ENCODE data around the gene MYOCOS. TPM values are rescaled to one million over a fixed set of nuclear protein-coding genes. Genes with fewer than 3 reads are reported as not detected.
"Not testable (repeated sequence)": the region's sequence is repeated elsewhere in the genome, so short reads cannot be mapped to it uniquely, and the experiment has no call there.

Gene MYOCOS
- total RNA-seq, 1 experiment from 2014 or later = not detected

DNA sequence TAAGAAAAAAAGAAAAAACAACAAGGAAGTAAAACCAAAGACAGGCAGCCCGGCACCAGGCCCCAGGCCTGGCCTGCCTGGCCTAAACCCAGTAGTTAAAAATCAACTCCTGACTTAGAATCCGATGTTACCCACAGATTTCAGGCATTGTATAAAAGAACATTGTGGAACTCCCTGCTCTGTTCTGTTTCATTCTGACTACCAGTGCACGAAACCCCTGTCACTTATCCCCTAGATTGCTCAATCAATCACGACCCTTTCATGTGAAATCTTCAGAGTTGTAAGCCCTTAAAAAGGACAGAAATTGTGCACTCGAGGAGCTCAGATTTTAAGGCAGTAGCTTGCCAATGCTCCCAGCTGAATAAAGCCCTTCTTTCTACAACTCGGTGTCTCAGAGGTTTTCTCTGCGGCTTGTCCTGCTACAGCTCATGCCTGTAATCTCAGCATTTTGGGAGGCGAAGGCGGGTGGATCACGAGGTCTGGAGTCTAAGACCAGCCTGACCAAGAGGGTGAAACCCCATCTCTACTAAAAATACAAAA is 15.6 kb upstream of the MYOCOS start:
- Histone ChIP-seq H3K4me2 (ENCODE audit: low read depth, low read length, poor library complexity, severe bottlenecking) (no peak overlapping the region), H4K20me1 (ENCODE audit: insufficient read depth, low read depth, low read length) (no peaks in the 10 kb centered on the region), H3K9ac (ENCODE audit: low read length) (no peak overlapping the region), H3K4me3 (ENCODE audit: low read length) (no peak overlapping the region), H3K4me1 (ENCODE audit: low read length) (peaks cover 9% of the 10 kb centered on the region), H2AFZ (ENCODE audit: low read length) (no peak overlapping the region), H3K9me2 (replicated peaks; ENCODE audit: insufficient read depth, low read length) (no peaks in the 10 kb centered on the region), H3K36me3 (ENCODE audit: insufficient read depth, low read length) (no peaks in the 10 kb centered on the region), H3K27me3 (ENCODE audit: low read length) (no peaks in the 10 kb centered on the region), H3K79me2 (ENCODE audit: low read length) (no peaks in the 10 kb centered on the region), H3K27ac (ENCODE audit: low read length) (no peak overlapping the region), H3K9me3 (ENCODE audit: low read length) (no peaks in the 10 kb centered on the region)
- no peak for DNase-seq

DNA sequence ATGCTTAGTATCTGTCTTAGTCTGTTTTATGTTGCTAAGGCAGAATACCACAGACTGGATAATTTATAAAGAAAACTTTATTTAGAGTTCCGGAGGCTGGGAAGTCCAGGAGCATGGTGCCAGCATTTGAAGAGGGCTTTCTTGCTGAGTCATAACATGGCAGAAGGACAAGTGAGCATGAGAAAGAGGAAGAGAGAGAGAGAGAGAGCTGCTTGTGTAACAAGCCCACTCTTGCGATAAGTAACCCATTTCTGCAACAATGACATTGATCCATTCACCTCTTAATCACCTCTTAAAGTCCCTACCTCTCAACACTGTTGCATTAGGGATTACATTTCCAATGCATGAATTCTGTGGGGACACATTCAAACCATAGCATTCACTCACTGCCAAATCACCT is 11.7 kb upstream of the MYOCOS start:
- Histone ChIP-seq H3K4me3 (ENCODE audit: low read length) (no peak overlapping the region), H3K9ac (ENCODE audit: low read length) (no peak overlapping the region), H3K4me1 (ENCODE audit: low read length) (peaks cover 9% of the 10 kb centered on the region), H2AFZ (ENCODE audit: low read length) (peak overlapping the region; percentile 20), H3K79me2 (ENCODE audit: low read length) (no peaks in the 10 kb centered on the region), H3K4me2 (ENCODE audit: low read depth, low read length, poor library complexity, severe bottlenecking) (no peak overlapping the region), H4K20me1 (ENCODE audit: insufficient read depth, low read depth, low read length) (no peaks in the 10 kb centered on the region), H3K27me3 (ENCODE audit: low read length) (no peaks in the 10 kb centered on the region), H3K36me3 (ENCODE audit: insufficient read depth, low read length) (no peaks in the 10 kb centered on the region), H3K9me3 (ENCODE audit: low read length) (no peaks in the 10 kb centered on the region), H3K9me2 (replicated peaks; ENCODE audit: insufficient read depth, low read length) (no peaks in the 10 kb centered on the region), H3K27ac (ENCODE audit: low read length) (no peak overlapping the region)
- peak; percentile 54 for DNase-seq

DNA sequence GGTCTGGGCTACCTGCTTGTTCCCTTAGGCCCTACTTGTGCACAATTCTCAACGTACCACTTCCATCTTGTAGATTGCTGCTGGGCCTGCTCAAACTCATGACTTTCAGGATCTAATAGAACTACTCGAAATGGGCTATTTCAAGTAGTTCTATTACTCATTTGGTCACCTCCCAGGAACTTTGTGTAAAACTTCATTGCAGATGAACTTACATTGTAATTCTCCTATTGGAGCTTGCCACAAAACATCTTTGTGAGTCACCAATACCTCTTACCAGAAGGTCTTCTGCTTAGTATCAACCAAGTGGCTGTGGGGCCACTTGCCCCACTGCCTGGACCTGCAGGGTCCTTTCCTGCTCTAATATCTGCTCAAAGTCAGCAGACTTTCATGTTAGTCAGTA is 10.7 kb upstream of the MYOCOS start:
- DNase-seq = no peak
- Histone ChIP-seq H3K79me2 (ENCODE audit: low read length) (no peaks in the 10 kb centered on the region), H4K20me1 (ENCODE audit: insufficient read depth, low read depth, low read length) (no peaks in the 10 kb centered on the region), H3K9me2 (replicated peaks; ENCODE audit: insufficient read depth, low read length) (no peaks in the 10 kb centered on the region), H3K27me3 (ENCODE audit: low read length) (no peaks in the 10 kb centered on the region), H3K4me3 (ENCODE audit: low read length) (no peak overlapping the region), H2AFZ (ENCODE audit: low read length) (no peak overlapping the region), H3K9me3 (ENCODE audit: low read length) (no peaks in the 10 kb centered on the region), H3K9ac (ENCODE audit: low read length) (no peak overlapping the region), H3K36me3 (ENCODE audit: insufficient read depth, low read length) (no peaks in the 10 kb centered on the region), H3K27ac (ENCODE audit: low read length) (no peak overlapping the region), H3K4me1 (ENCODE audit: low read length) (peaks cover 9% of the 10 kb centered on the region), H3K4me2 (ENCODE audit: low read depth, low read length, poor library complexity, severe bottlenecking) (no peak overlapping the region)

DNA sequence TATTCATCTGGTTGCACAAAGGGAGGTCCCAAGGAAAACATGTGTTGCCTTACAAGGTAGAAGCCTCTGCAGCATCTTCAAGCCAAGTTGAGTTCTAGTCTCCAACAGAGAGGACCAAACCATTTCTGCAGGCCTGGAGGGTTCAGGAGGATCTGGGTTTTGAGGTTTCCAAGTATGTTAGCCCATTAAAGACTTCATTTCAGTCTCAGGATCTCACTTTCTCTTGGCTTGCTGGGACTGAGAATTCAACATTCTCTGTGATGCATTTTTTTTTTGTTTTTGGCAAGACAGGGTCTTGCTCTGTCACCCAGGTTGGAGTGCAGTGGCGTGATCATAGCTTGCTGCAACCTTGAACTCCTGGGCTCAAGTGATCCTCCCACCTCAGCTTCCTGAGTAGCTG is 8.8 kb upstream of the MYOCOS start:
- Histone ChIP-seq H3K4me1 (ENCODE audit: low read length) (peaks cover 9% of the 10 kb centered on the region), H3K36me3 (ENCODE audit: insufficient read depth, low read length) (no peaks in the 10 kb centered on the region), H3K79me2 (ENCODE audit: low read length) (no peaks in the 10 kb centered on the region), H3K4me3 (ENCODE audit: low read length) (no peak overlapping the region), H3K27ac (ENCODE audit: low read length) (no peak overlapping the region), H3K9me2 (replicated peaks; ENCODE audit: insufficient read depth, low read length) (no peaks in the 10 kb centered on the region), H3K27me3 (ENCODE audit: low read length) (no peaks in the 10 kb centered on the region), H2AFZ (ENCODE audit: low read length) (no peak overlapping the region), H3K4me2 (ENCODE audit: low read depth, low read length, poor library complexity, severe bottlenecking) (no peak overlapping the region), H3K9ac (ENCODE audit: low read length) (no peak overlapping the region), H4K20me1 (ENCODE audit: insufficient read depth, low read depth, low read length) (no peaks in the 10 kb centered on the region), H3K9me3 (ENCODE audit: low read length) (no peaks in the 10 kb centered on the region)
- no peak for DNase-seq

DNA sequence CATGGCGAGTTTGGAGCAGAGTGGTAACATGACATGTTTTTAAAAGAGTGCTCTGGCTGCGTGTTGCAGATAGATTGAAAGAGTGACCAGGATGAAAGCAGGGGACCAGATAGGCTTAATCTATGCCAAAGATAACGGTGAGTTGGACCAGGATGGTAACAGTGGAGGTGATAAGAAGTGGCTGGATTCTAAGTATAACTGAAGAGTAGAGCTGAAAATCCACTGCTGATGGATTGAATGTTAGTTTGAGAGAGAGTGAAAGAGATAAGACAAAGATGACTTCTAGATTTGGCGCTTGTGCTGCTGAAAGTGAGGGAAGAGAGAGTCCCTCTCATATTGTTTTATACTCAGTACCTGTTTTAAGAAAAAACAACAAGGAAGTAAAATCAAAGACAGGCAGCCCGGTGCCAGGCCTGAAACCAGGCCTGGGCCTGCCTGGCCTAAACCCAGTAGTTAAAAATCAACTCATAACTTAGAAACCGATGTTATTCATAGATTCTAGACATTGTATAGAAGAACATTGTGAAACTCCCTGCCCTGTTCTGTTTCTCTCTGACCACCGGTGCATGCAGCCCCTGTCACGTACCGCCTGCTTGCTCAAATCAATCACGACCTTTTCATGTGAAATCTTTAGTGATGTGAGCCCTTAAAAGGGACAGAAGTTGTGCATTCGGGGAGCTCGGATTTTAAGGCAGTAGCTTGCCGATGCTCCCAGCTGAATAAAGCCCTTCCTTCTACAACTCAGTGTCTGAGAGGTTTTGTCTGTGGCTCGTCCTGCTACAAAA is 6.7 kb upstream of the MYOCOS start:
- H3K36me3 ChIP-seq (ENCODE audit: insufficient read depth, low read length); H3K9me2 ChIP-seq (replicated peaks; ENCODE audit: insufficient read depth, low read length); H3K9ac ChIP-seq (ENCODE audit: low read length); H3K27ac ChIP-seq (ENCODE audit: low read length); DNase-seq; H3K79me2 ChIP-seq (ENCODE audit: low read length); H4K20me1 ChIP-seq (ENCODE audit: insufficient read depth, low read depth, low read length); H3K9me3 ChIP-seq (ENCODE audit: low read length); H2AFZ ChIP-seq (ENCODE audit: low read length); H3K4me3 ChIP-seq (ENCODE audit: low read length); H3K27me3 ChIP-seq (ENCODE audit: low read length); H3K4me2 ChIP-seq (ENCODE audit: low read depth, low read length, poor library complexity, severe bottlenecking): not testable (repeated sequence)
- peaks cover 13% of the 10 kb centered on the region for H3K4me1 ChIP-seq (ENCODE audit: low read length)

DNA sequence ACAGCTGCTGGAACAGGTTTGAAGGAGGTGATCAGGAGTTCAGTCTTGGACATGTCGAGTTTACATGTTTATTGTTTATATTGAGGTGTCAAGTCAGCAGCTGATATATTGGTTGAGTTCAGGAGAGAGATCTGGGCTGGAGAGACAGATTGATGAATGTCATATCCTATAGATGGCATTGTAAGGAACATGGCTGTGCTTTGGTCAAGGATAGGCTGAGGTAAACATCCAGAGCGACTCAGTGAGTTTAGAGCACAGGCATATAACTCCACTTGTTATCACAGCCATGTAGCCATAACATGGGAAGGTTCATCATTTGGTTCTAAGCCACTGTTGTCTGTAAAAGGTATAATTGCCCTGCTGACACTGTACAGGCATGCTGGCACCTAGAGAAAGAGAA is 5.5 kb upstream of the MYOCOS start:
- H3K4me3 ChIP-seq (ENCODE audit: low read length) = no peak overlapping the region
- H3K9ac ChIP-seq (ENCODE audit: low read length) = no peak overlapping the region
- H2AFZ ChIP-seq (ENCODE audit: low read length) = no peak overlapping the region
- H3K79me2 ChIP-seq (ENCODE audit: low read length) = no peaks in the 10 kb centered on the region
- no peaks in the 10 kb centered on the region for H3K9me3 ChIP-seq (ENCODE audit: low read length)
- no peak overlapping the region for H3K27ac ChIP-seq (ENCODE audit: low read length)
- H4K20me1 ChIP-seq (ENCODE audit: insufficient read depth, low read depth, low read length) = no peaks in the 10 kb centered on the region
- no peak overlapping the region for H3K4me2 ChIP-seq (ENCODE audit: low read depth, low read length, poor library complexity, severe bottlenecking)
- no peaks in the 10 kb centered on the region for H3K36me3 ChIP-seq (ENCODE audit: insufficient read depth, low read length)
- DNase-seq = no peak
- no peaks in the 10 kb centered on the region for H3K9me2 ChIP-seq (replicated peaks; ENCODE audit: insufficient read depth, low read length)
- H3K27me3 ChIP-seq (ENCODE audit: low read length) = no peaks in the 10 kb centered on the region
- H3K4me1 ChIP-seq (ENCODE audit: low read length) = peaks cover 10% of the 10 kb centered on the region

DNA sequence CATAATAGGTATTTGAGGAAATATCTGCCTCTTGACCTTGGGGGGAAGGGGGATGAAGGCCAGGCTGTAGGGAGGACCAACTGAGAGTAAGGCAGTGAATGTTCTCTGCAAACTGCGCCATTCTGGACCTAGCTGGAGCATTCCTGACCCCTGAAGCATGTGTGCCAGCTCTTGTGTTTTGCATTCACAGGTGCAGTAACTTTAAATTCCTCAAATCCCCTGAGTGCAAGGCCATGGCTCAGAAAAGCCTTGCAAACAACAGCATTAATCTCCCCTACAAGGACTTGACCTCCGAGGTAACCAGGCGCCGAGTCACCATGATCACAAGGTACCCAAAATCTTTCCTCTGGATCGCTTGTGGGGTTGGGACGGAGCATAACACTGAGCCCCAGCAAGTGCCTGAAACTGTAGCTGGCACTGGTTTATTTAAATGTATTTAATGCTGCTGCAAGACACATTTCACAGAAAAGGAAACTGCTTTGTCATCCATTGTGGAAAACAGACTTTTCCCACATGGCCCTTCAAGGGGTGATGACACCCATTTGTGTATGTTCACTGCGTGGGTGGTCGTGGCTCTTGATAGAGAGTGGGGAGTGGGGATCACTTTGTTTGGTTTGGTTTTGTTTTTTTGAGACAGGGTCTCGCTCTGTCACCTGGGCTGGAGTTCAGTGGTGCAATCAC is 1.7 kb downstream of the MYOCOS start:
- Histone ChIP-seq H3K9ac (ENCODE audit: low read length) (peak overlapping the region; percentile 25), H3K36me3 (ENCODE audit: insufficient read depth, low read length) (no peaks in the 10 kb centered on the region), H3K4me2 (ENCODE audit: low read depth, low read length, poor library complexity, severe bottlenecking) (peak overlapping the region; percentile 65), H3K4me1 (ENCODE audit: low read length) (peaks cover 44% of the 10 kb centered on the region), H3K9me3 (ENCODE audit: low read length) (no peaks in the 10 kb centered on the region), H2AFZ (ENCODE audit: low read length) (peak overlapping the region; percentile 33; the same call in 1 of the 2 replicates), H3K27me3 (ENCODE audit: low read length) (no peaks in the 10 kb centered on the region), H3K27ac (ENCODE audit: low read length) (peak overlapping the region; percentile 40; the same call in 1 of the 2 replicates), H3K9me2 (replicated peaks; ENCODE audit: insufficient read depth, low read length) (no peaks in the 10 kb centered on the region), H3K79me2 (ENCODE audit: low read length) (no peaks in the 10 kb centered on the region), H4K20me1 (ENCODE audit: insufficient read depth, low read depth, low read length) (no peaks in the 10 kb centered on the region), H3K4me3 (ENCODE audit: low read length) (peak overlapping the region; percentile 42; the same call in 1 of the 2 replicates)
- DNase-seq = peak; percentile 72

DNA sequence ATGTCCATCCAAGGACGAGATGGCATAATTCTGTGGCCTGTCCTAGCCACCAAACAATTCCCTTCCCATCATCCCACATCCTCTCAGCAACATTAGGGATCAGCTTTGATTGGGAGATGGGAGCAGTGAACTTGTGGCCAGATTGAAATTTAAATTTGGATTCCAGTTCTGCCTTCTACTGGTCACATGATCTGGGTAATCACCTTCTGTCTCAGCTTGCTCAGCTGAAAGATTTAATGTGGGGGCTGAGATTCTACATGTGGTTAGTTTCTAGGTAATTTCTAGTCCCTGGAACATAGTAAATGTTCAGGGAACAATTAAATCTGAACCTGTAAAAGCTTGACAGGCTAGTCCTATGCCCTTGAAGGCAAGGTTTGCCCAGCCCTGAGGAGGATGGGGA is 3.2 kb downstream of the MYOCOS start:
- H3K4me3 ChIP-seq (ENCODE audit: low read length) = no peak overlapping the region

More for the DNA sequence above, 3.2 kb downstream of the MYOCOS start:
- H3K9me2 ChIP-seq (replicated peaks; ENCODE audit: insufficient read depth, low read length) = no peaks in the 10 kb centered on the region
- no peaks in the 10 kb centered on the region; the same call in 1 of the 2 replicates for H3K27me3 ChIP-seq (ENCODE audit: low read length)
- H3K4me2 ChIP-seq (ENCODE audit: low read depth, low read length, poor library complexity, severe bottlenecking) = no peak overlapping the region
- no peaks in the 10 kb centered on the region for H3K36me3 ChIP-seq (ENCODE audit: insufficient read depth, low read length)
- no peaks in the 10 kb centered on the region for H3K79me2 ChIP-seq (ENCODE audit: low read length)
- H3K27ac ChIP-seq (ENCODE audit: low read length) = no peak overlapping the region
- H3K4me1 ChIP-seq (ENCODE audit: low read length) = peaks cover 42% of the 10 kb centered on the region
- DNase-seq = no peak
- H4K20me1 ChIP-seq (ENCODE audit: insufficient read depth, low read depth, low read length) = no peaks in the 10 kb centered on the region
- no peaks in the 10 kb centered on the region for H3K9me3 ChIP-seq (ENCODE audit: low read length)
- H3K9ac ChIP-seq (ENCODE audit: low read length) = no peak overlapping the region
- no peak overlapping the region for H2AFZ ChIP-seq (ENCODE audit: low read length)
